A673 (cell line): Measurements from ENCODE around the gene BRCA1. TPM values are rescaled to one million over a fixed set of nuclear protein-coding genes. Genes with fewer than 3 reads are reported as not detected.

ENCODE experiments used
- BruUV-seq: library from RNA; stranded (reverse); fragments of 400-500 nt; replicated peaks from 2 replicates; lab custom pipeline; 2021; lab: Mats Ljungman, UMichigan
- CTCF ChIA-PET: fragments of 300-600 bp; sonication (Branson Sonifier 250); formaldehyde crosslinking; loops from one replicate; lab custom pipeline; 2022; ENCODE audit warnings: antibody characterized with exemption; lab: Charles Lee
- POLR2A ChIA-PET: fragments of 300-600 bp; sonication (Branson Sonifier 250); formaldehyde crosslinking; loops from one replicate; lab custom pipeline; 2022; ENCODE audit warnings: antibody characterized with exemption; ENCODE audit not compliant: low non-redundant PET; lab: Charles Lee
- DNase-seq: peaks from one replicate; pipeline ENCODE4 v3.0.0-alpha.2; 2015; ENCODE audit warnings: low spot score
- H3K27ac ChIP-seq: fragments of 200-600 bp; sonication (generic); 2 replicates; pipeline ENCODE4 v1.5.1; 2016; ENCODE audit warnings: mixed run types, low read depth, mild to moderate bottlenecking, mixed read lengths, antibody characterized with exemption, low read length; ENCODE audit not compliant: poor library complexity, severe bottlenecking
- H3K27me3 ChIP-seq: fragments of 200-600 bp; sonication (generic); replicated peaks from 2 replicates; pipeline ENCODE4 v1.6.1; 2017; ENCODE audit warnings: mixed run types, low read depth, mild to moderate bottlenecking, mixed read lengths, antibody characterized with exemption, low read length; ENCODE audit not compliant: insufficient read depth, poor library complexity
- H3K36me3 ChIP-seq: fragments of 200-600 bp; sonication (generic); 2 replicates; pipeline ENCODE4 v1.6.1; 2016; ENCODE audit warnings: mixed run types, mild to moderate bottlenecking, mixed read lengths, antibody characterized with exemption, low read length; ENCODE audit not compliant: insufficient read depth, poor library complexity, severe bottlenecking
- H3K4me1 ChIP-seq: fragments of 200-600 bp; sonication (generic); 2 replicates; pipeline ENCODE4 v1.6.1; 2017; ENCODE audit warnings: mixed run types, mild to moderate bottlenecking, mixed read lengths, antibody characterized with exemption, low read length; ENCODE audit not compliant: insufficient read depth, poor library complexity, severe bottlenecking
- H3K4me3 ChIP-seq: fragments of 200-600 bp; sonication (generic); 2 replicates; pipeline ENCODE4 v1.5.1; 2016; ENCODE audit warnings: low read depth, mixed run types, mild to moderate bottlenecking, mixed read lengths, low read length; ENCODE audit not compliant: poor library complexity, severe bottlenecking
- H3K9me3 ChIP-seq: fragments of 200-600 bp; sonication (generic); 2 replicates; pipeline ENCODE4 v1.6.1; 2016; ENCODE audit warnings: mixed run types, low read depth, mild to moderate bottlenecking, mixed read lengths, antibody characterized with exemption, low read length; ENCODE audit not compliant: poor library complexity, severe bottlenecking
- EZH2 ChIP-seq: fragments of 200-600 bp; sonication (generic); IDR thresholded peaks from 2 replicates; pipeline ENCODE4 v1.6.1; 2017; ENCODE audit warnings: borderline replicate concordance, low read depth, mild to moderate bottlenecking, mixed read lengths, antibody characterized with exemption, low read length; ENCODE audit not compliant: poor library complexity, severe bottlenecking
- intact Hi-C: fragments of 100-400 bp; cut with micrococcal nuclease; formaldehyde crosslinking; loops from one replicate; pipeline ENCODE4 v1.10.0; 2022; ENCODE audit not compliant: unreplicated experiment
- total RNA-seq: library from RNA; stranded (reverse); gene quantifications from 2 replicates; pipeline ENCODE4 v1.2.3, GENCODE V29; 2021
- TF ChIP-seq, protein P1 (sequence below): fragments of 300-800, 200-600 bp; sonication (generic); conservative IDR thresholded peaks from 2 replicates; pipeline ENCODE4 v1.5.1; 2017; ENCODE audit warnings: low read depth, mild to moderate bottlenecking, antibody characterized with exemption, low read length, moderate library complexity, mixed read lengths

The BRCA1 gene
- total RNA-seq, 1 experiment from 2014 or later, result 24.2 TPM

DNA sequence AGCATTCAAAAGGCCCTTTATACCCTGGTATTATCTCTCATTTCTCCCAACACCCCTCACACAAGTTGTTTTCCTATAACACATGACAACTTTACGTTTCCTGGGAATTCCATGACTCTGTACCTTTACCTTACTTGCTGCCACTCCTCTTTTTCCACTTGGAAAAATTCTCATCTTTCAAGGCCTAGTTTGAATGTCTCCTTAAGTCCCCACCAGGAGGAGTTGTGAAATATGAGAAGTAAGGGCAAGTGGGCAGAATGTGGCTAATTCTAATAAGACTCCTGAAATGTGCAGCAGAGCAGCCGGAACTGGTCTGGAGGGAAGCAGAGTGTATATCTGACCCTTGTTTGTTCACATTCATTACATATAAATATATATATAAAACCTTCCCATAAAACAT lies 39.7 kb downstream of the BRCA1 start:
- Histone ChIP-seq H3K27ac (no peak overlapping the region), H3K27me3 (no peaks in the 10 kb centered on the region), H3K36me3 (peaks cover 4% of the 10 kb centered on the region), H3K9me3 (no peaks in the 10 kb centered on the region), H3K4me1 (no peaks in the 10 kb centered on the region), H3K4me3 (no peak overlapping the region)
- TF ChIP-seq, protein P1, sequence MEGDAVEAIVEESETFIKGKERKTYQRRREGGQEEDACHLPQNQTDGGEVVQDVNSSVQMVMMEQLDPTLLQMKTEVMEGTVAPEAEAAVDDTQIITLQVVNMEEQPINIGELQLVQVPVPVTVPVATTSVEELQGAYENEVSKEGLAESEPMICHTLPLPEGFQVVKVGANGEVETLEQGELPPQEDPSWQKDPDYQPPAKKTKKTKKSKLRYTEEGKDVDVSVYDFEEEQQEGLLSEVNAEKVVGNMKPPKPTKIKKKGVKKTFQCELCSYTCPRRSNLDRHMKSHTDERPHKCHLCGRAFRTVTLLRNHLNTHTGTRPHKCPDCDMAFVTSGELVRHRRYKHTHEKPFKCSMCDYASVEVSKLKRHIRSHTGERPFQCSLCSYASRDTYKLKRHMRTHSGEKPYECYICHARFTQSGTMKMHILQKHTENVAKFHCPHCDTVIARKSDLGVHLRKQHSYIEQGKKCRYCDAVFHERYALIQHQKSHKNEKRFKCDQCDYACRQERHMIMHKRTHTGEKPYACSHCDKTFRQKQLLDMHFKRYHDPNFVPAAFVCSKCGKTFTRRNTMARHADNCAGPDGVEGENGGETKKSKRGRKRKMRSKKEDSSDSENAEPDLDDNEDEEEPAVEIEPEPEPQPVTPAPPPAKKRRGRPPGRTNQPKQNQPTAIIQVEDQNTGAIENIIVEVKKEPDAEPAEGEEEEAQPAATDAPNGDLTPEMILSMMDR, result no peak
- no peak for TF ChIP-seq EZH2
- no TSS peak for BruUV-seq
- intact Hi-C loops, result no loop called here
- no peak for DNase-seq
- POLR2A ChIA-PET, result no interaction called here
- CTCF ChIA-PET, result no interaction called here

GRCh38 chr17:43079641-43080302 lies 45.4 kb downstream of the BRCA1 start:
- POLR2A ChIA-PET, result no interaction called here
- BruUV-seq, result no TSS peak
- Histone ChIP-seq H3K4me1 (no peaks in the 10 kb centered on the region), H3K36me3 (peaks cover 4% of the 10 kb centered on the region), H3K27ac (no peak overlapping the region), H3K9me3 (no peaks in the 10 kb centered on the region), H3K27me3 (no peaks in the 10 kb centered on the region), H3K4me3 (no peak overlapping the region)
- TF ChIP-seq, protein P1, result no peak
- no peak for TF ChIP-seq EZH2
- intact Hi-C loops, result no loop called here
- no peak for DNase-seq
- CTCF ChIA-PET, result interaction anchor here (0.7 kb wide), 1 partner anchor 82 kb away, joined by 4 read pairs; no protein-coding TSS in a partner anchor

DNA sequence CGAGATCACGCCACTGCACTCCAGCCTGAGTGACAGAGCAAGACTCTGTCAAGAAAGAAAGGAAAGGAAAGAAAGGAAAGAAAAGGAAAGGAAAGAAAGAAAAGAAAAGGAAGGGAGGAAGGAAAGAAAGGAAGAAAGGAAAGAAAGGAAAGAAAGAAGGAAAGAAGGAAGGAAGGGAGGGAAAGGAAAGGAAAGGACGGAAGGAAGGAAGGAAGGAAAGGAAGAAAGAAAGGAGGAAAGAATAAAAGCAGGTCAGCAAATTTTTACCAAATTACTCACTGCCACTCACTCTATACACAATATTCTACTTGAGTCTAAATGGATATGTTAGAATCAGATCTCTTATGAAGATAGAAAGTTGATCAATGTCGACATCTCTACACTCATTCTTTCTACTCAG lies 50.3 kb downstream of the BRCA1 start:
- H3K9me3 ChIP-seq, result no peaks in the 10 kb centered on the region
- no peak overlapping the region for H3K27ac ChIP-seq
- CTCF ChIA-PET, result no interaction called here
- H3K4me1 ChIP-seq, result no peaks in the 10 kb centered on the region
- intact Hi-C loops, result no loop called here
- DNase-seq, result no peak
- H3K36me3 ChIP-seq, result peaks cover 4% of the 10 kb centered on the region
- TF ChIP-seq EZH2, result no peak
- TF ChIP-seq, protein P1, result no peak
- BruUV-seq, result no TSS peak
- no peaks in the 10 kb centered on the region for H3K27me3 ChIP-seq
- POLR2A ChIA-PET, result no interaction called here
- H3K4me3 ChIP-seq, result no peak overlapping the region
